Activated T-cell treated with anti-CD3 and anti-CD28 coated beads, Interleukin-2, amount 50 U/mL, for 1 hour (primary cell): ENCODE data around the gene ATP11A.

ENCODE experiments used
- DNase-seq: peaks from one replicate; pipeline ENCODE4 v3.0.0-alpha.2; 2020

ATP11A gene

GRCh38 chr13:112762690-112763080 is 72.8 kb downstream of the ATP11A start:
- DNase-seq, result no peak

- DNase-seq, result no peak
These were observed 74.2 kb downstream of the ATP11A start for GRCh38 chr13:112764028-112764427.

GRCh38 chr13:112764864-112765561 is 75.2 kb downstream of the ATP11A start:
- DNase-seq, result no peak

GRCh38 chr13:112765731-112766130 is 75.9 kb downstream of the ATP11A start:
- DNase-seq, result no peak

- no peak for DNase-seq
These were observed 76.5 kb downstream of the ATP11A start for GRCh38 chr13:112766336-112766735.

- DNase-seq, result no peak
These were observed 78.0 kb downstream of the ATP11A start for GRCh38 chr13:112767506-112768471.

- peak; percentile 28 for DNase-seq
These were observed 79.1 kb downstream of the ATP11A start for GRCh38 chr13:112768795-112769481.

- DNase-seq, result no peak
These were observed 79.8 kb downstream of the ATP11A start for GRCh38 chr13:112769615-112770014.

GRCh38 chr13:112770504-112770903 is 80.7 kb downstream of the ATP11A start:
- DNase-seq, result no peak

GRCh38 chr13:112771139-112771876 is 81.5 kb downstream of the ATP11A start:
- DNase-seq, result no peak

GRCh38 chr13:112771877-112772538 is 82.2 kb downstream of the ATP11A start:
- no peak for DNase-seq

GRCh38 chr13:112772539-112772909 is 82.7 kb downstream of the ATP11A start:
- no peak for DNase-seq

- no peak for DNase-seq
These were observed 83.1 kb downstream of the ATP11A start for GRCh38 chr13:112772929-112773328.

GRCh38 chr13:112773601-112774447 is 84.0 kb downstream of the ATP11A start:
- DNase-seq, result no peak

- no peak for DNase-seq
These were observed 84.6 kb downstream of the ATP11A start for GRCh38 chr13:112774448-112774792.

- DNase-seq, result no peak
These were observed 85.2 kb downstream of the ATP11A start for GRCh38 chr13:112774829-112775565.

- no peak for DNase-seq
These were observed 86.0 kb downstream of the ATP11A start for GRCh38 chr13:112775791-112776279.

GRCh38 chr13:112776354-112776753 is 86.5 kb downstream of the ATP11A start:
- no peak for DNase-seq

- DNase-seq, result no peak
These were observed 87.1 kb downstream of the ATP11A start for GRCh38 chr13:112776971-112777370.

- DNase-seq, result no peak
These were observed 88.0 kb downstream of the ATP11A start for GRCh38 chr13:112777637-112778406.
